Right lobe of liver (tissue), 4 donors: ENCODE data around the gene CORO2B.

ENCODE experiments used
- POLR2A ChIP-seq: fragments of 450-650 bp; IDR thresholded peaks from one replicate; pipeline ENCODE4 v1.6.1; 2017; ENCODE audit warnings: antibody characterized with exemption, mild to moderate bottlenecking
- TF ChIP-seq, protein P1 (sequence below), 4 donors: fragments of 200-600 bp in 3 of 4; fragments of 450-650 bp in 1 of 4; IDR thresholded peaks; one replicate each; pipeline versions ENCODE4 v1.5.1 to v1.8.0; 2016 to 2022; ENCODE audit warnings: antibody characterized with exemption in 4 of 4, mild to moderate bottlenecking in 2 of 4
- donor health status: DM: no; HTN: no; CAD: no.
- donor health status: DM: no; HTN: no; CAD: no.
- donor health status: DM: no; HTN: yes; CAD: no.

- TF ChIP-seq, protein P1, sequence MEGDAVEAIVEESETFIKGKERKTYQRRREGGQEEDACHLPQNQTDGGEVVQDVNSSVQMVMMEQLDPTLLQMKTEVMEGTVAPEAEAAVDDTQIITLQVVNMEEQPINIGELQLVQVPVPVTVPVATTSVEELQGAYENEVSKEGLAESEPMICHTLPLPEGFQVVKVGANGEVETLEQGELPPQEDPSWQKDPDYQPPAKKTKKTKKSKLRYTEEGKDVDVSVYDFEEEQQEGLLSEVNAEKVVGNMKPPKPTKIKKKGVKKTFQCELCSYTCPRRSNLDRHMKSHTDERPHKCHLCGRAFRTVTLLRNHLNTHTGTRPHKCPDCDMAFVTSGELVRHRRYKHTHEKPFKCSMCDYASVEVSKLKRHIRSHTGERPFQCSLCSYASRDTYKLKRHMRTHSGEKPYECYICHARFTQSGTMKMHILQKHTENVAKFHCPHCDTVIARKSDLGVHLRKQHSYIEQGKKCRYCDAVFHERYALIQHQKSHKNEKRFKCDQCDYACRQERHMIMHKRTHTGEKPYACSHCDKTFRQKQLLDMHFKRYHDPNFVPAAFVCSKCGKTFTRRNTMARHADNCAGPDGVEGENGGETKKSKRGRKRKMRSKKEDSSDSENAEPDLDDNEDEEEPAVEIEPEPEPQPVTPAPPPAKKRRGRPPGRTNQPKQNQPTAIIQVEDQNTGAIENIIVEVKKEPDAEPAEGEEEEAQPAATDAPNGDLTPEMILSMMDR (IDR thresholded peaks at IDR 0.05) = no peak
- no peak for TF ChIP-seq POLR2A
Measured at GRCh38 chr15:68570974-68571373, 7.8 kb upstream of the CORO2B start.
